Activated naive CD4-positive, alpha-beta T cell treated with anti-CD3 and anti-CD28 coated beads, Interleukin-2, amount 50 U/mL, for 24 hours (primary cell): ENCODE measurements around the gene DYSF.

Source experiments
- H3K27ac Mint-ChIP-seq: one replicate; pipeline ENCODE4 v1.8.0; 2021; ENCODE audit warnings: mild to moderate bottlenecking, mixed read lengths
- H3K27me3 Mint-ChIP-seq: one replicate; pipeline ENCODE4 v1.8.0; 2021; ENCODE audit warnings: mixed read lengths
- H3K36me3 Mint-ChIP-seq: one replicate; pipeline ENCODE4 v1.8.0; 2021; ENCODE audit warnings: mixed read lengths
- H3K4me1 Mint-ChIP-seq: one replicate; pipeline ENCODE4 v1.8.0; 2021; ENCODE audit warnings: mixed read lengths
- H3K4me3 Mint-ChIP-seq: one replicate; pipeline ENCODE4 v1.8.0; 2021; ENCODE audit warnings: mild to moderate bottlenecking, mixed read lengths
- H3K9me3 Mint-ChIP-seq: one replicate; pipeline ENCODE4 v1.8.0; 2021; ENCODE audit warnings: mixed read lengths

The DYSF gene

DNA sequence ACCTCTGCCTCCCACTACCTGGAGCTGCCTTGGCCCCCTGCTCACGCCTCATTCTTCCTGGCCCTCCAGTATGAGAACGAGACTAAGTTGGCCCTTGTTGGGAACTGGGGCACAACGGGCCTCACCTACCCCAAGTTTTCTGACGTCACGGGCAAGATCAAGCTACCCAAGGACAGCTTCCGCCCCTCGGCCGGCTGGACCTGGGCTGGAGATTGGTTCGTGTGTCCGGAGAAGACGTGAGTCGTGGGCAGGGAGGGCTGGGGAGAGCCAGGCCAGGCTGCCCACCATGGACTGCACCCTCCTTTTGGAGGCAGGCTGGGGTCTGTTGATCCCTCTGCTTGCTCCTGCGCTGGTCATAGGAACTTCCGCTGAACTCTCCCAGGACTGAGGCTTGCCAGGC, 114.7 kb downstream of the DYSF start:
- H3K9me3 Mint-ChIP-seq = no peaks in the 10 kb centered on the region
- no peak overlapping the region for H3K27ac Mint-ChIP-seq
- H3K4me1 Mint-ChIP-seq = no peaks in the 10 kb centered on the region
- no peaks in the 10 kb centered on the region for H3K36me3 Mint-ChIP-seq
- H3K27me3 Mint-ChIP-seq = no peaks in the 10 kb centered on the region
- no peak overlapping the region for H3K4me3 Mint-ChIP-seq

DNA sequence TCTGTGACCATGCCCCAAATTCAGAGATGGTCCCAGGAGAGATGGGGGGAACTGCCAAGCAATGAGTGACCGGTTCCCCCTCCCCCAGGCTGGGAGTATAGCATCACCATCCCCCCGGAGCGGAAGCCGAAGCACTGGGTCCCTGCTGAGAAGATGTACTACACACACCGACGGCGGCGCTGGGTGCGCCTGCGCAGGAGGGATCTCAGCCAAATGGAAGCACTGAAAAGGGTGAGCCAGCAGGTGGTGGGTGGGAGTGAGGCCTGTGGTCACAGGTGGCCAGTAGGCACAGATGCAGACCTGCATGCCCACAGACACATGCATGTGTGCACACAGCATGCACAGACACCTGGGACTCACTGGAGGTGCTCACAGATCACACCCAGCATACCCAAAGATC, 117.2 kb downstream of the DYSF start:
- Mint-ChIP-seq H3K36me3 (no peaks in the 10 kb centered on the region), H3K27ac (no peak overlapping the region), H3K27me3 (no peaks in the 10 kb centered on the region), H3K4me3 (no peak overlapping the region), H3K9me3 (no peaks in the 10 kb centered on the region), H3K4me1 (no peaks in the 10 kb centered on the region)

DNA sequence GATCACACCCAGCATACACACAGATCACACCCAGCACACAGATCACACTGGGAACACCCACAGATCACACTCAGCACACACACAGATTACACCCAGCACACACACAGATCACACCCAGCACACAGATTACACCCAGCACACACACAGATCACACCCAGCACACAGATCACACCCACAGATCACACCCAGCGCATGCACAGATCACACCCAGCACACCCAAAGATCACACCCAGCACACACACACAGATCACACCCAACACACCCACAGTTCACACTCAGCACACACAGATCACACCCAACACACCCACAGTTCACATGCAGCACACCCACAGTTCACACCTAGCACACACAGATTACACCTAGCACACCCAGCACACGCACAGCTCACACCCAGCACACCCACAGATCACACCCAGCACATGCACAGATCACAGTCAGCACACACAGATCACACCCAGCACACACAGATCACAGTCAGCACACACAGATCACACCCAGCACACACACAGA, 117.6 kb downstream of the DYSF start:
- H3K27ac Mint-ChIP-seq = no peak overlapping the region
- no peak overlapping the region for H3K4me3 Mint-ChIP-seq
- H3K27me3 Mint-ChIP-seq = no peaks in the 10 kb centered on the region
- H3K4me1 Mint-ChIP-seq = no peaks in the 10 kb centered on the region
- H3K9me3 Mint-ChIP-seq = no peaks in the 10 kb centered on the region
- H3K36me3 Mint-ChIP-seq = no peaks in the 10 kb centered on the region

DNA sequence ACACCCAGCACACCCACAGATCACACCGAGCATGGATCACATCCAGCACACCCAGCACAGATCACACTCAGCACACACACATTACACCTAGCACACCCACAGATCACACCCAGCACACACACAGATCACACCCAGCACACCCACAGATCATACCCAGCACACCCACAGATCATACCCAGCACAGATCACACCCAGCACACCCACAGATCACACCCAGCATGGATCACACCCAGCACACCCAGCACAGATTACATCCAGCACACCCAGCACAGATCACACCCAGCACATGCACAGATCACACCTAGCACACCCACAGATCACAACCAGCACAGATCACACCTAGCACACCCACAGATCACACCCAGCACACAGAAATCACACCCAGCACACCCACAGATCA, 118.6 kb downstream of the DYSF start:
- Mint-ChIP-seq H3K9me3 (no peaks in the 10 kb centered on the region), H3K27me3 (no peaks in the 10 kb centered on the region), H3K36me3 (no peaks in the 10 kb centered on the region), H3K27ac (no peak overlapping the region), H3K4me3 (no peak overlapping the region), H3K4me1 (no peaks in the 10 kb centered on the region)

DNA sequence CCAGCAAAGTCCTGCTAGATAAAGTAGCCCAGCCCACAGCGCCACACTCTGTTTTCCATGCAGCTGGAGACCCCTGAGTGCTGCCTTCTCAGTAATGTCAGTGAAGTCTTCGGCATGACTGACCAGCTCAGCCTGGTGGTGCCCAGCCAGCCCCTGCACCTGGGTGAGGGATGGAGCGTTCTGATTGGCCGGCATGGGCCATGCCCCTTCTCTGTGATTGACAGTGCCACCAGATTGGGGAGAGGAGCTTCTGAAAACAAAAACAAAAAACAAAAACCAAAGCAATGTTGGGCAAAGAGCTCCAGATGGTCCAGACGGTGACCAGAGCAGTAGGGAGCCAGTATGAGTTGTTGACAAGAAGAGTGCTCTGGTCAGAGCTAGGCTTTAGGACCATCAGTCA, 122.6 kb downstream of the DYSF start:
- Mint-ChIP-seq H3K4me3 (no peak overlapping the region), H3K27me3 (no peaks in the 10 kb centered on the region), H3K9me3 (no peaks in the 10 kb centered on the region), H3K36me3 (no peaks in the 10 kb centered on the region), H3K4me1 (no peaks in the 10 kb centered on the region), H3K27ac (no peak overlapping the region)

DNA sequence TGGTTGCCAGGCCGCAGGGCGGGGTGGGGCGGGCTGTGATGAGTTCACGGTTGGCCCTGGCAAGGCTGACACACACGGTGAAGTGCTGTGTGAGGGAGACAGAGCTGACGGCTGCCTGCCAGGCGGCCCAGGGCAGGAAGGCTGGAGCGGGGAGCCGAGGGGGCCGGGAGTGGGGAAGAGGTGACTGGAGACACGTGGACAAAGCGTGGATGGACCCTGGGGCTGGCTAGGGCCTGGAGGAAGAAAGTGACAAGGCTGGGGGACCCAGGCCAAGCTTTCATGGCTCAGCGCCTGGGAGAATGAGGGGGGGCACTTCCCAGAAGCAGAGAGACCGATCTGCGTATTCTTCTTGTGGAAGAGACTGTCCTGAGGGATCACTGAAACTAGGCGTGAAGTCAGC, 123.2 kb downstream of the DYSF start:
- no peak overlapping the region for H3K4me3 Mint-ChIP-seq

DNA sequence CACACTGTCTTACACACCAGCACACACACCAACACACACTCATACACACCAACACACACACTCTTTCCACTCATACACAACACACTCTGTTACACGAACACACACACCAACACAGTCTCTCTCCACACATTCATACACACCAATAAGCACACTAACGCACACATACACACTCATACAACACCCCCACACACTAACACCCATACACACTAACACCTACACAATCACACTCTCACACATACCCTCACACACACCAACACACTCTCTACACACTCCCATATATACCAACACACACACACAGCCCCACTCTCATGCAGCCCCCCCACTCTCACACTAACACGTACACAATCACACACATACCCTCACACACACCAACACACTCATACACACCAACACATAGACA, 123.8 kb downstream of the DYSF start:
- Mint-ChIP-seq H3K4me1 (no peaks in the 10 kb centered on the region), H3K4me3 (no peak overlapping the region), H3K27ac (no peak overlapping the region), H3K36me3 (no peaks in the 10 kb centered on the region), H3K27me3 (no peaks in the 10 kb centered on the region), H3K9me3 (no peaks in the 10 kb centered on the region)

More for the DNA sequence above, 123.2 kb downstream of the DYSF start:
- Mint-ChIP-seq H3K9me3 (no peaks in the 10 kb centered on the region), H3K27me3 (no peaks in the 10 kb centered on the region), H3K36me3 (no peaks in the 10 kb centered on the region), H3K27ac (no peak overlapping the region), H3K4me1 (no peaks in the 10 kb centered on the region)

DNA sequence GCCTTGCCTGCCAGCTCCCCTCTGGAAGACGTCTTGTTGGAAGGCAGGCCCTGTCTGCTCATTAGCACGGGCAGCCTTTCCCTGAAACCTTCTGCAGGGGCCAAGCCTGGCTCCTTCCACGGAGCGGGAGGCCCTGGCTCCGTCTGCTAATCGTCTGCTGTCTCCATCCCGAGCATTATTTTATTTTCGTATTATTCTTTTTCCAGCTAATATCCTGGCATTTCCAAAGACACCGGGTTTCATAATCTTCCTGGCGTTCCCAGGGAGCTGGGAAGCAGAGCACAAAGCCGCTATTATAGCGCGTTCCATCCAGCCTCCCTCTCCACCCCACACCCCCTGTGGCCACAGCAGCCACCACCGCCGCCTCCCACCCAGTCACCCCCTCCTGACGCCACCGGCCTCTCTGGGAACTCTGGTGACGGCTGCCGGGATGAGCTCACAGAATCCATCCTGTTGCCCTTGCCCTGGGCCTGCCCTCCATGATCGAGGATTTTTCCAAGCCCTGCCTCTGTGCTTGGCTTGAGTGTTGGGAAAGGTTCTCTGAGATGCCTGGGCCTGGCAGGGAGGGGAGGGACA, 125.5 kb downstream of the DYSF start:
- H3K9me3 Mint-ChIP-seq = no peaks in the 10 kb centered on the region
- H3K4me3 Mint-ChIP-seq = no peak overlapping the region
- H3K4me1 Mint-ChIP-seq = no peaks in the 10 kb centered on the region
- H3K36me3 Mint-ChIP-seq = no peaks in the 10 kb centered on the region
- H3K27me3 Mint-ChIP-seq = no peaks in the 10 kb centered on the region
- H3K27ac Mint-ChIP-seq = no peak overlapping the region

DNA sequence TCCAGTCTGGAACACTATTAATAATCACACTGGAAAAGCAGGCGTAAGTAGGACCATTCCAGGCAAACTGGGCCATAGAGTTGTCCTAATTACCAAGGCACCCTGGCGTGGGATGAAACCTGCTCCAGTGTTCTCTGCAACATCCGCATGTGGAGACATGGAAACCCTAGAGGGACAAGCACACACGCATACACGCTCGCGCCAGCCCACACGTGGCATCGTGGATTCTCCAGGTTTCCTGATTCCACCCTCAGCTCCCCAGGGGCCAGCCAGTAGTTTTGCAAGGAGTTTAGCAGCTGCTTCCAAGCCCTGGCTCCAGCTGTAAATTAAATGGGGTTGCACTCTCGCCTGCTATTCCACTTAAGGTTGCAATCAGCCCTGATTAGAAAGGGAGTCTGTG, 127.7 kb downstream of the DYSF start:
- no peak overlapping the region for H3K4me3 Mint-ChIP-seq
- H3K27me3 Mint-ChIP-seq = no peaks in the 10 kb centered on the region
- H3K4me1 Mint-ChIP-seq = no peaks in the 10 kb centered on the region
- H3K27ac Mint-ChIP-seq = no peak overlapping the region
- H3K9me3 Mint-ChIP-seq = no peaks in the 10 kb centered on the region
- no peaks in the 10 kb centered on the region for H3K36me3 Mint-ChIP-seq

DNA sequence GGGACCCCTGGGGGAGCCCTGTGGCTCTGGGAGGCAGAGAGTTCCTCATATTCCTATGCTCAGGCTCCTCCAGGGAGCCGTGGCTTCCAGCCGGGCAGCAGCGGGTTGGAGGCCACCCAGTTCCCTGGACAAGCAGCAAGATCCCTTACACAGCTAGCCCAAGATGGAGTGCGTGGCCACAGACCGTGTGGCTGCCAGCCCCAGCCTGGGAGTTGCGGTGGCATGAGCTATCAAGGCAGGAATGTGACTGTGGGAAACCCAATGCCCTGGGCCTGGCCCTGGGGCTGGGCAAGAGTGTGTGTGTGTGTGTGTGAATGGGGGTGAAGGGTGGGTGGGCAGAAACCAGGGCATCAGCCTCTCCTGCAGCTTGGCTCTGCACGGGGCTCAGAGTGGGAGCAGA, 130.5 kb downstream of the DYSF start:
- Mint-ChIP-seq H3K27me3 (no peaks in the 10 kb centered on the region), H3K9me3 (no peaks in the 10 kb centered on the region), H3K4me3 (no peak overlapping the region), H3K36me3 (no peaks in the 10 kb centered on the region), H3K27ac (no peak overlapping the region), H3K4me1 (no peaks in the 10 kb centered on the region)

DNA sequence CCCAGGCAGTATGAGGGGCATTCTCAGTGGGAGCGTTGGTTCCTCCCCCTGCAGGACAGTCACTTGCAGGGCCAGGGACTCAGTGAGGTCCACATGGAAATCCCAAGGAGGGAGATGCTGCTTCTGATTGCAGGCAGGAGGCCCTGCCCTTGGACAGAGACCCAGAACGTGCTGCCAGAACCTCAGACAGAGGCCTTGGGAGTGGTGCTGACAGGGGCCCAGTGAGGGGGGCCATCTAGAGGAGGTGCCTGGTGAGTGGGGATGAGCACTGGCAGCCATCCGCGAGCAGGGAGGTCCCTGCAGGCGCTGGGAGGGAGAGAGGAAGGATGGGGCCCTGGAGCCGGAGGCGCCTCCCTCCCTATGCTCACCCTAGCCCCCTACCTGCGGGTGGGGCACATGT, 133.1 kb downstream of the DYSF start:
- H3K4me3 Mint-ChIP-seq = no peak overlapping the region
- no peak overlapping the region for H3K27ac Mint-ChIP-seq
- no peaks in the 10 kb centered on the region for H3K4me1 Mint-ChIP-seq
- H3K36me3 Mint-ChIP-seq = no peaks in the 10 kb centered on the region
- no peaks in the 10 kb centered on the region for H3K9me3 Mint-ChIP-seq
- H3K27me3 Mint-ChIP-seq = no peaks in the 10 kb centered on the region

DNA sequence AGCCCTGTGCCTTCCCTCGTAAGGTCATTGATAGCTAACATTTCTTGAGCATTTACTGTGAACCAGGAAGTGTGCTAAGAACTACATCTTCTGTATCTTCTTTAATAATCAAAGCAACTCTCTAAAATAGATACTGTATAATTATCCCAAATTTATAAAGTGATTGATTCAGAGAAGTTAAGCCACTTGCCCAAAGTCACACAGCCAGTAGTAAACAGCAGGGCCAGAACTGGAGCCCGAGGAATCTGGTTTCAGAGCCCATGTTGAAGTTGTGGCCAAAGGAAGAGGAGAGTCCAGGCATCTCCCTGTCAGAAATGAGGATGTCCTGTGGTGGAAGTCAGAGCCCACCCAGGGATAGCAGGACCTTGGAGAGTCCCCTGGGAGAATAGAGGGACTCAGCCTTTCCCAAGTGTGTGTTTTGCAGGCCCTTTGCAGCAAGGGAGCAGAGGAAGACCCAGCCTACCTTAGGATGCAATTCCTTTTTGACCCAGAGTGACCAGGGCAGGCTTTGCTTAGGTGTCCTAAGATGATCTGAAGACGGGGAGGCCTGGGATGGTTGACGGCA, 134.2 kb downstream of the DYSF start:
- no peaks in the 10 kb centered on the region for H3K36me3 Mint-ChIP-seq
- H3K4me1 Mint-ChIP-seq = no peaks in the 10 kb centered on the region
- no peak overlapping the region for H3K27ac Mint-ChIP-seq
- no peaks in the 10 kb centered on the region for H3K27me3 Mint-ChIP-seq
- H3K4me3 Mint-ChIP-seq = no peak overlapping the region
- H3K9me3 Mint-ChIP-seq = no peaks in the 10 kb centered on the region

DNA sequence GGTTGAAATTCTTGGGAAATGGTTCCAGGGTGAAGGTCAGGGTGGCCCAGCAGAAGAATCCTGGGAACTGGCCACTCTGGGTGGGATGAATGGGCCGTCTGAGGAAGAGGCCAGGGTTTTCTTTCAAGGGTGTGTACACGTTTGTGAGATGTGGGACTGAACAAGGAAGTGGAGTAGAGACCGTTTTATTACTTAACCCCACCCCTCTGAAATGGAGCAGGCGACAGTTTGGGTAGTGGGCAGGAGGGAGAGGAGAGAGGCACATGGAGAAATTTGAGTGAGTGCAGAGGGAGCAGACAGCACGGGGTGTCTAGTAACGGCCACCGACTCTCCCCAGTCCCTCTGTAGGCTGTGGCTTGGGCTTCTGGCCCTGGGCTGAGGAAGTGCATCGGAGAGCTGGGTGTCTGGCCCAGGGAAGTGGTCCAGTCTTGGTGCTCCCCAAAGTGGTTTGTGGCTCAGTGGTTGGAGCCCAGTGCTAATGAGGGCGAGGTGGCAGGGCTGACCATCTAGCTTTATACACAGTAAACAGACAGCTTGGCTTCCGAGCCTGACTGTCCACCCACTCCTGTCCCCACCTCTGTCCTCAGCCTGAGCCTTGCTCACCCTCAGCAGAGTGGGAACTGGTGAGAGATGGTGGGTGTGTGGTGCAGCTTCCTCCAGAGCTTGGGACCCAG, 135.3 kb downstream of the DYSF start:
- Mint-ChIP-seq H3K27ac (no peak overlapping the region), H3K36me3 (no peaks in the 10 kb centered on the region), H3K9me3 (no peaks in the 10 kb centered on the region), H3K4me3 (no peak overlapping the region), H3K27me3 (no peaks in the 10 kb centered on the region), H3K4me1 (no peaks in the 10 kb centered on the region)

DNA sequence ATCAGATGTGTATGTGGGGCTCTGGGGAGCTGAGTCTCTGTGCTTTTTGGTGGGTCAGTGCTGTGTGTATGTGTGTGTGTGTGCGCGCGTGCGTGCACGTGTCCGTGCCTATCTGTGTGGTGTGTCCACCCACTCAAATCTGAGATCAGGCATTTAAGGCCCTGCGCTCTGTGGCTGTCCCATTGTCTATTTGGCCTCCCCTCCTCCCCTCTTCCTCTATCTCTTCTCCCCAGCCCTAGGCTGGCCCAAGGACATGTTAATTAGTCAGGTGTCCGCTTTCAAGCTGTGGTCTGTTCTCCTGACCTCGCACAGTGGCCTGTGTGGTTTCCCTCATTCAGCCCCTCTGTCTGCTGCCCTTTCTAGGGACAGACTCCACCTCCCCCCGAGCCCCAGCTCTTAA, 136.4 kb downstream of the DYSF start:
- H3K36me3 Mint-ChIP-seq = no peaks in the 10 kb centered on the region
- no peaks in the 10 kb centered on the region for H3K9me3 Mint-ChIP-seq
- H3K4me3 Mint-ChIP-seq = no peak overlapping the region
- H3K27me3 Mint-ChIP-seq = no peaks in the 10 kb centered on the region
- no peaks in the 10 kb centered on the region for H3K4me1 Mint-ChIP-seq
- H3K27ac Mint-ChIP-seq = no peak overlapping the region

DNA sequence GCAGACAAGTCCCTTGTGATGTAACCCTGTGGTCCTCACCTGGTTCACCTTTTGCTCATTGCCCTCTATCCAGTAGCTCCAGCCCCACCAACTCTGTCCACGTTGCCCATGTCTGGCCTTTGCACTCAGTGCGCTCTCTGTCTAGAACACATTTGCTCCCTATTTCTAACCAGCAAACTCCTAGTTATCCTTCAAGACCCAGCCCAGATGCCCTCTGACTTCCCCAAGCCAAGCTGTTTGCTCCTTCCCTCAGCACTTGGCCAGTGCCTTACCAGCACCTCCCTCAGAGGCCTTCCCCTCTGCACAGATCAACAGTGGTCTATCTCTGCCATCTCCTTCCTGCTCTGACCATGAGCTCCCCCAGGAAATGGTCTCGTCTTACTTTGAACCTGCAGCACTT, 137.7 kb downstream of the DYSF start:
- Mint-ChIP-seq H3K27me3 (no peaks in the 10 kb centered on the region), H3K36me3 (no peaks in the 10 kb centered on the region), H3K4me3 (no peak overlapping the region), H3K9me3 (no peaks in the 10 kb centered on the region), H3K27ac (no peak overlapping the region), H3K4me1 (no peaks in the 10 kb centered on the region)

DNA sequence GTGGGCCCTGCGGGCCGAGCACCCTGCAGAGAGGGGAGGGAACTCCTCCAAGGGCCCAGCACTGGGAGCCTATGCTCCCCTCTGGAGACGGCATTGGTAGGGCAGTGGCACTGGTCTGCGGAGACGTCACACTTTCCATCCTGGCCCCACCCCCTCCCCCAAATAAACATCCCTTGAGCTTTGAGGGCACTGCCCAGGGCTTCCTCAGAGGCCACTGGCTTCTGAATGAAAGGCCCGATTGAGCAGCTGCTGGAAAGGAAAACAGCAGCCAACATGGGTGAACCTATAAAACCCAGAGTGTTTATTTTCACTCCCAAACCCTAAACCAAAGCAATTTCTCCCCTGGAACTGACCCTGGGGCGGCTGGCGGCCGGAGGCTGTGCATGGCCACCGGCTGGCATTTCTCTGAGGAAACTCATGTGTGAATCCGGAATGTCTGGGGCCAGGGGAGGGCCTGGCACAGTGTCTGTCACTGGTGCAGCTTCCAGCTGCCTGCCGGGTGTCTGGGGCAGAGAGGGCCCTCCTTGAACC, 138.9 kb downstream of the DYSF start:
- Mint-ChIP-seq H3K27me3 (no peaks in the 10 kb centered on the region), H3K4me3 (no peak overlapping the region), H3K36me3 (no peaks in the 10 kb centered on the region), H3K27ac (no peak overlapping the region), H3K4me1 (no peaks in the 10 kb centered on the region), H3K9me3 (no peaks in the 10 kb centered on the region)
